ENCODE data around the gene MYCBPAP. TPM values are rescaled to one million over a fixed set of nuclear protein-coding genes. Genes with fewer than 3 reads are reported as not detected.
A peak's percentile ranks its signal among the peaks of the same experiment; 100 is the strongest.

The MYCBPAP gene
- total RNA-seq, 2 experiments from 2014 or later, result 0.78 to 1.5 TPM

DNA sequence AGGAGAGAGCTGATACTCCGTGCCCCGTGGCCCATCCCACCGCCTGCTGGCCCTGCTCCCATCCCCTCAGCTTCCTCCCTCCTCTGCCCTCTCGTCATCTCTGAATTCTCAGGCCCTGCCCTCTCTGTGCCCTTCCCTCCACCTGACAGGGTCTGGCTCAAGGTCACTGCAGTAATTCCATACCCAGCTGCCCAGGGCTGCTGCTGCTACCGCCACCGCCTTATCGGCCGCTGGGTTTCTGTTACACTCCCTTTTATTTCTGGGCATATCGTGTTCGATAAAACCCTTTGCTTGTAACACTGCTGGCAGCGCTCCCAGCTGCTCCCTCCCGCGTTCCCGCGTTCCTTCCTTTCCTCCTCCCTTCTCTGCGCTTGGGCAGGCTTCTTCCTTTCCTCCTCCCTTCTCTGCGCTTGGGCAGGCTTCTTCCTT is 25.5 kb downstream of the MYCBPAP start:
- H3K27me3 ChIP-seq (ENCODE audit: control insufficient read depth in 1 of 2, insufficient read depth in 2 of 2, low read length in 2 of 2), result peaks cover 41 to 42% of the 10 kb centered on the region in 2 experiments
- Mint-ChIP-seq H3K9me3 (no peaks in the 10 kb centered on the region), H3K4me1 (ENCODE audit: low read depth) (peaks cover 9% of the 10 kb centered on the region), H3K27ac (no peak overlapping the region), H3K36me3 (ENCODE audit: low read depth) (no peaks in the 10 kb centered on the region), H3K27me3 (peaks cover 74% of the 10 kb centered on the region), H3K4me3 (no peak overlapping the region)
- ChIA-PET CTCF (no interaction called here), POLR2A (interaction anchor here (0.6 kb wide), 1 partner anchor 62 kb away, joined by 3 read pairs; no protein-coding TSS in a partner anchor)
- H3K36me3 ChIP-seq (ENCODE audit: insufficient read depth, low read length), result no peaks in the 10 kb centered on the region
- TF ChIP-seq, protein P1, sequence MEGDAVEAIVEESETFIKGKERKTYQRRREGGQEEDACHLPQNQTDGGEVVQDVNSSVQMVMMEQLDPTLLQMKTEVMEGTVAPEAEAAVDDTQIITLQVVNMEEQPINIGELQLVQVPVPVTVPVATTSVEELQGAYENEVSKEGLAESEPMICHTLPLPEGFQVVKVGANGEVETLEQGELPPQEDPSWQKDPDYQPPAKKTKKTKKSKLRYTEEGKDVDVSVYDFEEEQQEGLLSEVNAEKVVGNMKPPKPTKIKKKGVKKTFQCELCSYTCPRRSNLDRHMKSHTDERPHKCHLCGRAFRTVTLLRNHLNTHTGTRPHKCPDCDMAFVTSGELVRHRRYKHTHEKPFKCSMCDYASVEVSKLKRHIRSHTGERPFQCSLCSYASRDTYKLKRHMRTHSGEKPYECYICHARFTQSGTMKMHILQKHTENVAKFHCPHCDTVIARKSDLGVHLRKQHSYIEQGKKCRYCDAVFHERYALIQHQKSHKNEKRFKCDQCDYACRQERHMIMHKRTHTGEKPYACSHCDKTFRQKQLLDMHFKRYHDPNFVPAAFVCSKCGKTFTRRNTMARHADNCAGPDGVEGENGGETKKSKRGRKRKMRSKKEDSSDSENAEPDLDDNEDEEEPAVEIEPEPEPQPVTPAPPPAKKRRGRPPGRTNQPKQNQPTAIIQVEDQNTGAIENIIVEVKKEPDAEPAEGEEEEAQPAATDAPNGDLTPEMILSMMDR (IDR thresholded peaks at IDR 0.05), result no peak
- H3K27ac ChIP-seq (ENCODE audit: low read depth in 1 of 2, low read length in 2 of 2), result no peak overlapping the region
- ATAC-seq (ENCODE audit: poor library complexity) (no peak), DNase-seq (no peak)
- intact Hi-C loops (cut with DNase I, micrococcal nuclease), result no loop called here
- H3K9me3 ChIP-seq (ENCODE audit: control insufficient read depth in 1 of 2, insufficient read depth in 1 of 2, low read length in 2 of 2), result peaks cover 0 to 8% of the 10 kb centered on the region in 2 experiments
- H3K4me3 ChIP-seq (ENCODE audit: low read length), result no peak overlapping the region
- peaks cover 20% of the 10 kb centered on the region for H3K4me1 ChIP-seq (ENCODE audit: insufficient read depth, low read length)

DNA sequence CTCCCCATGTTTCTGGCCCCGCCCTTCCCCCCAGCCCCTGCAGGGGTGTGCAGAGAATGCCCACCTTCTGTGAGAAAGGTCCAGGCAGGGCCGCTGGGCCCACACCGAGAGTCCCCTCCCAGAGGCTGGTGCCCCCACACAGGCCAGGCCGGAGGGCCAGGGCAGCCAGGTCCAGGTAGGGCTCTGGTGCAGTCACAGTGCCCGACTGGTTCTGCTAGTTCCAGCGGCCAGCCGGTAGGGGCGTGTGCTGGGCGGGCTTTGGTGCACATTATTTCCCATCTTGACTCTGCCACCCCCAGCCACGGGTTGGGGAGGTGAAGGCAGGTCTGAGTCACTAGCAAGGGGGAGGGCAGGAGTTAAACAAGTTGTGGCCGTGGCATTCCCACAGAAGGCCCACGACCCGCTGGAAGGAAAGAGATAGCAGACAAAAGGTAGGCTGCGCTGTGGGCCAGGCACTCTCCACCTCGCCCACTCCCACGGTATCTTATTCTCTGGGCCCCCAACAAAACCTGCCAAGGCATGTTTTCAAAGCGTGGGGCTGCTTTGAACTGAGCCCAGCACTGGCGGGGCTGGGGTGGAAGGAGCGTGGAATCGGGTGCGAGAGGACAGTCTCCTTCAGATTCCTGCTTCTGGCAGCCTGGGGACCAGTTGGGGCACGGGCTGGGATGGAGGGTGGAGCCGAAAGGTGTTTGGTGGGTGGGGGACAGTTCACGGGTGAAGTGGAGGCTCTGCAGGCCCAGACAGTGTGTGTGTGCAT is 26.2 kb downstream of the MYCBPAP start:
- ATAC-seq (ENCODE audit: poor library complexity), result peak; percentile 51
- peaks cover 68% of the 10 kb centered on the region for H3K27me3 Mint-ChIP-seq
- Histone ChIP-seq H3K36me3 (ENCODE audit: insufficient read depth, low read length) (no peaks in the 10 kb centered on the region), H3K27me3 (ENCODE audit: control insufficient read depth in 1 of 2, insufficient read depth in 2 of 2, low read length in 2 of 2) (peaks cover 36 to 37% of the 10 kb centered on the region in 2 experiments), H3K9me3 (ENCODE audit: control insufficient read depth in 1 of 2, insufficient read depth in 1 of 2, low read length in 2 of 2) (peaks cover 0 to 8% of the 10 kb centered on the region in 2 experiments), H3K4me3 (ENCODE audit: low read length) (no peak overlapping the region), H3K27ac (ENCODE audit: low read depth in 1 of 2, low read length in 2 of 2) (no peak overlapping the region), H3K4me1 (ENCODE audit: insufficient read depth, low read length) (peaks cover 20% of the 10 kb centered on the region)
- DNase-seq, result no peak
- ChIA-PET POLR2A (interaction anchor here (0.6 kb wide), 1 partner anchor 62 kb away, joined by 3 read pairs; no protein-coding TSS in a partner anchor), CTCF (no interaction called here)
- no peaks in the 10 kb centered on the region for H3K9me3 Mint-ChIP-seq
- H3K4me3 Mint-ChIP-seq, result no peak overlapping the region
- intact Hi-C loops (cut with DNase I, micrococcal nuclease), result no loop called here
- peaks cover 9% of the 10 kb centered on the region for H3K4me1 Mint-ChIP-seq (ENCODE audit: low read depth)
- H3K27ac Mint-ChIP-seq, result no peak overlapping the region
- TF ChIP-seq, protein P1 (IDR thresholded peaks at IDR 0.05), result peak; percentile 16
- H3K36me3 Mint-ChIP-seq (ENCODE audit: low read depth), result no peaks in the 10 kb centered on the region

DNA sequence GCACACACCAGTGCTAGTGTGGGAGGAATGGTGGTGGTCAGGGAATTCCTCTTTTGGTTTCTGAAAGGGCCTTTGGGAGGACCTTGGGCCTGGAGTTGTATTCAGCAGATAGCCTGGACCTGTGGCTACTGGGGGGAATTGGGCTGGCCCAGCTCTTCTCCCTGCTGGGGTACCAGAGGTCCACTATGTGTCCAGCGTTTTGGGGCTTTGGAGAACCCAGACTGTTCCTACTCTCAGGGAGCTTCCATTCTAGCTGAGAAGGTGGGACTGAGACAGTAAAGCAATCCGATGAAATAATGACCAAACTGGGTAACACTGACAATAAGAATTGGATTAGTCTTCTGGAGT is 26.7 kb downstream of the MYCBPAP start:
- TF ChIP-seq, protein P1 (IDR thresholded peaks at IDR 0.05), result no peak
- Histone ChIP-seq H3K27me3 (ENCODE audit: control insufficient read depth in 1 of 2, insufficient read depth in 2 of 2, low read length in 2 of 2) (peaks cover 35 to 37% of the 10 kb centered on the region in 2 experiments), H3K36me3 (ENCODE audit: insufficient read depth, low read length) (no peaks in the 10 kb centered on the region), H3K27ac (ENCODE audit: low read depth in 1 of 2, low read length in 2 of 2) (no peak overlapping the region), H3K9me3 (ENCODE audit: control insufficient read depth in 1 of 2, insufficient read depth in 1 of 2, low read length in 2 of 2) (peaks cover 0 to 8% of the 10 kb centered on the region in 2 experiments), H3K4me1 (ENCODE audit: insufficient read depth, low read length) (peaks cover 20% of the 10 kb centered on the region), H3K4me3 (ENCODE audit: low read length) (no peak overlapping the region)
- DNase-seq (no peak), ATAC-seq (ENCODE audit: poor library complexity) (no peak)
- ChIA-PET POLR2A (no interaction called here), CTCF (no interaction called here)
- peaks cover 9% of the 10 kb centered on the region for H3K4me1 Mint-ChIP-seq (ENCODE audit: low read depth)
- H3K27me3 Mint-ChIP-seq, result peaks cover 62% of the 10 kb centered on the region
- H3K36me3 Mint-ChIP-seq (ENCODE audit: low read depth), result no peaks in the 10 kb centered on the region
- no peak overlapping the region for H3K4me3 Mint-ChIP-seq
- intact Hi-C loops (cut with DNase I, micrococcal nuclease), result no loop called here
- H3K27ac Mint-ChIP-seq, result no peak overlapping the region
- H3K9me3 Mint-ChIP-seq, result no peaks in the 10 kb centered on the region

Measured in CD4-positive, alpha-beta T cell (primary cell).